GM04503 (cell line): ENCODE data around the gene EFNA4.

ENCODE experiments used
- DNase-seq: peaks from one replicate; pipeline ENCODE4 v3.0.0-alpha.2; 2012; ENCODE audit warnings: low read depth

EFNA4 gene

GRCh38 chr1:155073377-155074242 lies 10.1 kb downstream of the EFNA4 start:
- no peak for DNase-seq

- DNase-seq = no peak
Measured at GRCh38 chr1:155075535-155075934, 12.0 kb downstream of the EFNA4 start.

GRCh38 chr1:155076371-155076770 lies 12.8 kb downstream of the EFNA4 start:
- no peak for DNase-seq

GRCh38 chr1:155077346-155077745 lies 13.8 kb downstream of the EFNA4 start:
- no peak for DNase-seq

GRCh38 chr1:155077758-155078445 lies 14.4 kb downstream of the EFNA4 start:
- no peak for DNase-seq

GRCh38 chr1:155078469-155079209 lies 15.1 kb downstream of the EFNA4 start, which contains the start of gene EFNA3:
EFNA3 (plus strand) TSS chr1:155078837; CDS start chr1:155078942, 105 bp downstream.
- no peak for DNase-seq

- DNase-seq = no peak
Measured at GRCh38 chr1:155079210-155079486, 15.6 kb downstream of the EFNA4 start.

- no peak for DNase-seq
Measured at GRCh38 chr1:155079487-155080311, 16.2 kb downstream of the EFNA4 start.

- no peak for DNase-seq
Measured at GRCh38 chr1:155080312-155081228, 17.0 kb downstream of the EFNA4 start.

- no peak for DNase-seq
Measured at GRCh38 chr1:155081472-155082300, 18.1 kb downstream of the EFNA4 start.

GRCh38 chr1:155082301-155083051 lies 18.9 kb downstream of the EFNA4 start:
- DNase-seq = no peak

GRCh38 chr1:155083052-155083541 lies 19.6 kb downstream of the EFNA4 start:
- DNase-seq = no peak

- no peak for DNase-seq
Measured at GRCh38 chr1:155083865-155084721, 20.6 kb downstream of the EFNA4 start.

GRCh38 chr1:155084722-155085503 lies 21.4 kb downstream of the EFNA4 start:
- DNase-seq = peak; percentile 58

- DNase-seq = no peak
Measured at GRCh38 chr1:155085504-155086127, 22.1 kb downstream of the EFNA4 start.

- no peak for DNase-seq
Measured at GRCh38 chr1:155086128-155086741, 22.7 kb downstream of the EFNA4 start.
